ENCODE results near the gene SEC22C. TPM values are rescaled to one million over a fixed set of nuclear protein-coding genes. Genes with fewer than 3 reads are reported as not detected.

The SEC22C gene
- total RNA-seq, 1 donor from 2014 or later: 37.5 TPM

Other genes starting within 250 kb of the SEC22C start
- not detected in 2 replicates for gene LYZL4, start 171.4 kb downstream of the SEC22C start, total RNA-seq
- 0.69 and 0.88 TPM in 2 replicates for gene VIPR1, start 79.3 kb downstream of the SEC22C start, total RNA-seq
- 66.3 and 67.5 TPM in 2 replicates for gene SS18L2, start 8.9 kb upstream of the SEC22C start, total RNA-seq
- gene NKTR, start 18.7 kb upstream of the SEC22C start, total RNA-seq: 76.9 and 79.7 TPM in 2 replicates
- 1.4 and 1.8 TPM in 2 replicates for gene ZBTB47, start 71.7 kb upstream of the SEC22C start, total RNA-seq
- gene KLHL40, start 103.6 kb upstream of the SEC22C start, total RNA-seq: not detected in 2 replicates
- gene HHATL, start 120.8 kb upstream of the SEC22C start, total RNA-seq: not detected in 2 replicates
- gene CCDC13, start 191.3 kb upstream of the SEC22C start, total RNA-seq: 0.32 TPM in 1 of 2 replicates, not detected in the other
- gene HIGD1A, start 222.5 kb upstream of the SEC22C start, total RNA-seq: 90.1 and 97.5 TPM in 2 replicates
- 0.66 and 0.88 TPM in 2 replicates for gene ACKR2, start 227.5 kb upstream of the SEC22C start, total RNA-seq